Measurements from ENCODE around the gene ZNF724.

Gene ZNF724

GRCh38 chr19:23222998-23223652 is 27.1 kb downstream of the ZNF724 start:
- H3K4me3 ChIP-seq (replicated peaks in 1 of 2; ENCODE audit: low read depth in 2 of 2, low read length in 2 of 2): no peak overlapping the region
- DNase-seq (ENCODE audit: low read depth in 2 of 2): peak in 1 of 2 donors; percentile 12
- TF ChIP-seq CTCF (IDR thresholded peaks at IDR 0.05; ENCODE audit: low read depth, low read length): no peak

GRCh38 chr19:23203841-23204344 is 46.3 kb downstream of the ZNF724 start:
- peak in 1 of 2 donors; percentile 1 for DNase-seq (ENCODE audit: low read depth in 2 of 2)
- no peak overlapping the region for H3K4me3 ChIP-seq (replicated peaks in 1 of 2; ENCODE audit: low read depth in 2 of 2, low read length in 2 of 2)
- no peak for TF ChIP-seq CTCF (IDR thresholded peaks at IDR 0.05; ENCODE audit: low read depth, low read length)

- TF ChIP-seq CTCF (IDR thresholded peaks at IDR 0.05; ENCODE audit: low read depth, low read length): no peak
- no peak for DNase-seq (ENCODE audit: low read depth in 2 of 2)
- no peak overlapping the region for H3K4me3 ChIP-seq (replicated peaks in 1 of 2; ENCODE audit: low read depth in 2 of 2, low read length in 2 of 2)
These were observed 59.9 kb downstream of the ZNF724 start for GRCh38 chr19:23190341-23190740.

- no peak for DNase-seq (ENCODE audit: low read depth in 2 of 2)
- no peak for TF ChIP-seq CTCF (IDR thresholded peaks at IDR 0.05; ENCODE audit: low read depth, low read length)
- no peak overlapping the region for H3K4me3 ChIP-seq (replicated peaks in 1 of 2; ENCODE audit: low read depth in 2 of 2, low read length in 2 of 2)
These were observed 66.9 kb downstream of the ZNF724 start for GRCh38 chr19:23183251-23183650.
